CD4-positive, CD25-positive, alpha-beta regulatory T cell (primary cell): ENCODE measurements around the gene BRWD1. TPM values are rescaled to one million over a fixed set of nuclear protein-coding genes. Genes with fewer than 3 reads are reported as not detected.
A peak's percentile ranks its signal among the peaks of the same experiment; 100 is the strongest.

Source experiments
- ATAC-seq, 2 donors: fragments of 150-1000 bp; cut with Tn5 transposase; one replicate each; pipeline ENCODE4 v1.10.0; 2021; ENCODE audit warnings: low read depth in 2 of 2, moderate number of reproducible peaks in 2 of 2, moderate library complexity in 1 of 2
- DNase-seq, 3 donors: peaks; one replicate each; pipeline versions ENCODE4 v3.0.0 to v3.0.0-alpha.2; 2012 to 2022; ENCODE audit warnings: mixed read lengths in 1 of 3
- H3K27ac ChIP-seq: one replicate; pipeline ENCODE4 v1.7.0; 2013; ENCODE audit warnings: mild to moderate bottlenecking, low read length; ENCODE audit not compliant: insufficient read depth, poor library complexity, severe bottlenecking
- H3K27me3 ChIP-seq: one replicate; pipeline ENCODE4 v1.7.0; 2013; ENCODE audit warnings: low read length; ENCODE audit not compliant: control insufficient read depth, insufficient read depth
- H3K36me3 ChIP-seq: one replicate; pipeline ENCODE4 v1.7.0; 2013; ENCODE audit warnings: mild to moderate bottlenecking, low read length, moderate library complexity; ENCODE audit not compliant: control insufficient read depth, insufficient read depth
- H3K4me1 ChIP-seq: 2 replicates; pipeline ENCODE4 v1.7.0; 2013; ENCODE audit warnings: mild to moderate bottlenecking, low read length; ENCODE audit not compliant: insufficient read depth, control insufficient read depth, poor library complexity, severe bottlenecking
- H3K4me3 ChIP-seq: one replicate; pipeline ENCODE4 v1.7.0; 2013; ENCODE audit warnings: low read depth, mild to moderate bottlenecking, low read length, moderate library complexity
- H3K9me3 ChIP-seq, 2 experiments: 1 replicate in 1 of 2; 2 replicates in 1 of 2; pipeline ENCODE4 v1.7.0; 2013; ENCODE audit warnings: low read length in 2 of 2, mild to moderate bottlenecking in 1 of 2, moderate library complexity in 1 of 2; ENCODE audit not compliant: control insufficient read depth in 2 of 2
- H3K27ac Mint-ChIP-seq, 3 donors: one replicate each; pipeline ENCODE4 v1.8.0; 2020 to 2022; ENCODE audit warnings: mild to moderate bottlenecking in 3 of 3, mixed read lengths in 3 of 3, moderate library complexity in 2 of 3
- H3K27me3 Mint-ChIP-seq: one replicate; pipeline ENCODE4 v1.8.0; 2022; ENCODE audit warnings: mild to moderate bottlenecking, mixed read lengths
- H3K36me3 Mint-ChIP-seq: one replicate; pipeline ENCODE4 v1.8.0; 2020; ENCODE audit warnings: mixed read lengths
- H3K4me1 Mint-ChIP-seq, 4 donors: one replicate each; pipeline ENCODE4 v1.8.0; 2020 to 2022; ENCODE audit warnings: mixed read lengths in 4 of 4, mild to moderate bottlenecking in 1 of 4
- H3K4me3 Mint-ChIP-seq, 4 donors: one replicate each; pipeline ENCODE4 v1.8.0; 2020 to 2022; ENCODE audit warnings: mild to moderate bottlenecking in 4 of 4, mixed read lengths in 4 of 4, moderate library complexity in 3 of 4
- H3K9me3 Mint-ChIP-seq, 7 donors: one replicate each; pipeline ENCODE4 v1.8.0; 2020 to 2022; ENCODE audit warnings: mixed read lengths in 7 of 7, mild to moderate bottlenecking in 3 of 7, moderate library complexity in 2 of 7
- polyA plus RNA-seq, 4 donors: library from polyadenylated mRNA; unstranded; fragments of 300-500 nt; fragmentation: Illumina TruSeq; gene quantifications; one replicate each; pipeline ENCODE4 v1.2.3, GENCODE V29; 2021
- total RNA-seq: library from RNA; stranded (reverse); gene quantifications from one replicate; pipeline ENCODE4 v1.2.3, GENCODE V29; 2022

The BRWD1 gene
- total and polyA plus RNA-seq, 5 donors from 2014 or later: 33.9 to 110 (median 42.1) TPM

DNA sequence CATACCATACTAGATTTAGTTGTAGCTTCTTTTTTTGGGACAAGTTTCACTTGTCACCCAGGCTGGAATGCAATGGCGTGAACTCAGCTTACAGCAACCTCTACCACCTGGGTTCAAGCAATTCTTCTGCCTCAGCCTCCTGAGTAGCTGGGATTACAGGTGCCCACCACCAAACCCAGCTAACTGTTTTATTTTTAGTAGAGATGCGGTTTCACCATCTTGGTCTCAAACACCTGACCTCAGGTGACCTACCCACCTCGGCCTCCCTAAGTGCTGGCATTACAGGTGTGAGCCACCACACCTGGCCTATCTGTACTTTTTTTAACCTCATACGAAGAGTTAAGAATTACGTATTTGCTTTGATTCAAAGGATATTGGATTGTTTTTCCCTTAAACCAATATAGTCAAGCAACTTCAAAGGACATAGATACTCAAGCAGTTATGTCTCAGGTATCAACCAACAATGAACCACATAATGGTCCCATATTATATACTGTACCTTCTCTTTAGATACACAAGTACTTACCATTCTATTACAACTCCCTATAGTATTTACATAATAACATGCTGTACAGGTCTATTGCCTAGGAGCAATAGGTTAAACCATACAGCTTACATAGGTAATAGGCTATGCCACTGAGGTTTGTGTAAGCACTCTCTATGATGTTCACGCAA, 28.0 kb upstream of the BRWD1 start:
- Histone ChIP-seq H3K36me3 (peaks cover 37% of the 10 kb centered on the region), H3K9me3 (no peaks in the 10 kb centered on the region), H3K27ac (no peak overlapping the region), H3K4me1 (peaks cover 13% of the 10 kb centered on the region), H3K4me3 (no peak overlapping the region), H3K27me3 (no peaks in the 10 kb centered on the region)
- Mint-ChIP-seq H3K27ac (no peak overlapping the region), H3K27me3 (no peaks in the 10 kb centered on the region), H3K36me3 (peaks cover 36% of the 10 kb centered on the region), H3K4me3 (no peak overlapping the region), H3K4me1 (peaks cover 18 to 26% (median 20%) of the 10 kb centered on the region in 4 donors), H3K9me3 (no peaks in the 10 kb centered on the region)
- ATAC-seq (no peak), DNase-seq (no peak)

DNA sequence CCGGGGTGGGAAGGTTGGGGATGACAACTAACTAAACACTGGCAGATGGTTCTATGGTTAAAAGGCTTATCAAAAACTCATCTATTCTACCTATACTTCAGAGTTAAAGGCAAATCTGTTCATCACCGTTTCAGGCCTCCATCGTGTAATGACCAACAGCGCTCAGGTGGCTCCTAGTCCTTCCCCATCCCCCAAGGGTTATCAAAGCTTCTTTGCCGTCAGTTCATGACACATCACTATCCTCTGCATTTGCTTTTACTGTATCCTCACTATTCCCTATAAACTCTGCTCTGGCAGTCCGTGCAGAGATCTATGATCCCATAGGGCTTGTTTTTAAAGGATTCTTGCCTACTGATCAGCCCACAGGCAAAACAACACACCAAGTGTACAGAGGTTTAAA, 27.3 kb upstream of the BRWD1 start:
- no peak overlapping the region for H3K4me3 ChIP-seq
- no peaks in the 10 kb centered on the region for H3K9me3 ChIP-seq
- Mint-ChIP-seq H3K4me3 (no peak overlapping the region), H3K4me1 (peaks cover 11 to 19% (median 14%) of the 10 kb centered on the region in 4 donors), H3K27me3 (no peaks in the 10 kb centered on the region), H3K36me3 (peaks cover 32% of the 10 kb centered on the region), H3K27ac (peak overlapping the region in 1 of 3 donors; percentile 72), H3K9me3 (no peaks in the 10 kb centered on the region)
- DNase-seq (no peak), ATAC-seq (no peak)
- H3K27me3 ChIP-seq: no peaks in the 10 kb centered on the region
- peaks cover 33% of the 10 kb centered on the region for H3K36me3 ChIP-seq
- H3K4me1 ChIP-seq: peaks cover 7% of the 10 kb centered on the region
- H3K27ac ChIP-seq: no peak overlapping the region

DNA sequence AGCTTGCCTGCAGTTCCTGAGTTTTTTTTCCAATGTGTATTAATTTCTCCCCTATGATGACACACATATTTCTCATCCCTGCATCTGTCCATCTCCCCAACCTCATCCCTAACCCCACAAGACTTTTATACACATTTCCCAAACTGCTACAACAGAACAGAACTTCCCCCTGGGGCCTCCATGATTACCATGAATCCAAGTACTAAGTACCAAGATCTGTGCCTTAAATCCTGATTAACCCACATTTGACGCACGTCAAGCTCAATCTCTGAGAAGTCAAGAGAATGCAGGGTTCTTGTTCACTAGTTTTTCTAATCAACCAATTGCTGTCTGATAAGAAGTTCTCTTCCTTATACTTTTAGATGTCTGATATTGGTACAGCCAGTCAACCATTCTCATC, 25.8 kb upstream of the BRWD1 start:
- Histone ChIP-seq H3K27me3 (no peaks in the 10 kb centered on the region), H3K27ac (no peak overlapping the region), H3K9me3 (no peaks in the 10 kb centered on the region), H3K4me3 (no peak overlapping the region), H3K4me1 (no peaks in the 10 kb centered on the region), H3K36me3 (peaks cover 22% of the 10 kb centered on the region)
- H3K27ac Mint-ChIP-seq: peak overlapping the region in 2 of 3 donors; percentile 12 to 21
- DNase-seq: no peak
- H3K4me3 Mint-ChIP-seq: no peak overlapping the region
- H3K27me3 Mint-ChIP-seq: no peaks in the 10 kb centered on the region
- H3K4me1 Mint-ChIP-seq: peaks cover 0 to 7% (median 5%) of the 10 kb centered on the region in 4 donors
- no peak for ATAC-seq
- H3K9me3 Mint-ChIP-seq: no peaks in the 10 kb centered on the region
- peaks cover 20% of the 10 kb centered on the region for H3K36me3 Mint-ChIP-seq

DNA sequence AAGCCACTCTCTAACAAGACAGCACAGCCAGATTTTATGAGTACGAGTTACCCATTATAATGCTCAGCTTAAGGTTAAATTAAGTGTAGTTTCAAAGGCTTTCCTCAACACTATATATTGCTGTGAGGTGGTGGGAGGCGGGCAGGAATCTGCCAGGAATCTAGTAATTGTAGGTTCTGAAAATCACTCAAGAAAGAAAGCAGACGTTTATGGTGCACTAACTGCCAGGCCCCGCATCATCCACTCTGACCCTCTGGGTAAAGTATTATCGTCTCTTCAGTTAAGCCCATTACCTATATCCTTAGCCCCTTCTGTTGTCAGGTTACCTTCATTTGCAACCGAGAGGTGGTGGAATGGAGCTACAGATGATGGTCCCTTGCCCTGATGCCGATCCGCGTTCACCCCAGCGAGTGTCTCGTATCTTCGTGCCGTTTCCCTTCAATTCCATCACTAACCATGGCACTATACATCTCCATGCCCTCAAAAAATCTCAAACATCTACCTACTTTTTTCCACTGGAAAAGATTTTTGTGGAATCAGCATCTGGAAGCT, 23.1 kb upstream of the BRWD1 start:
- Mint-ChIP-seq H3K4me3 (no peak overlapping the region), H3K4me1 (peaks cover 0 to 2% (median 0%) of the 10 kb centered on the region in 4 donors), H3K36me3 (peaks cover 6% of the 10 kb centered on the region), H3K27ac (no peak overlapping the region), H3K27me3 (peaks cover 7% of the 10 kb centered on the region), H3K9me3 (no peaks in the 10 kb centered on the region)
- H3K4me1 ChIP-seq: no peaks in the 10 kb centered on the region
- DNase-seq (no peak), ATAC-seq (no peak)
- no peak overlapping the region for H3K4me3 ChIP-seq
- no peak overlapping the region for H3K27ac ChIP-seq
- no peaks in the 10 kb centered on the region for H3K9me3 ChIP-seq
- H3K27me3 ChIP-seq: no peaks in the 10 kb centered on the region
- peaks cover 3% of the 10 kb centered on the region for H3K36me3 ChIP-seq

DNA sequence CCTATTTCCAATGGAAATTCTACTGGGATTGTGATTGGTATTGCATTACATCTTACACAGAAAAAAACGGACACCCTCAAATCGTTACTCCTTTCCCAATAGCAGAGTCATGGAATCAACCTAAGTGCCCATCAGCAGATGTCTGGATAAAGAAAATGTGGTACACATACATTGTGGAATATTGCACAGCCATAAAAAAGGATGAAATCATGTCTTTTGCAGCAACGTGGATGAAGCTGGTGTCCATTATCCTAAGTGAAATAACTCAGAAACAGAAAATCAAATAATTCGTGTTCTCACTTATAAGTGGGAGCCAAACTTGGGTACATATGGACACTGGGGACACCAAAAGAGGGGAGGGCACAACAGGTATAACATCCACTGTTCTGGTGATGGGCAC, 21.2 kb upstream of the BRWD1 start:
- Mint-ChIP-seq H3K36me3 (peaks cover 3% of the 10 kb centered on the region), H3K27me3 (peaks cover 7% of the 10 kb centered on the region), H3K27ac (no peak overlapping the region), H3K9me3 (no peaks in the 10 kb centered on the region), H3K4me1 (peaks cover 0 to 2% (median 0%) of the 10 kb centered on the region in 4 donors), H3K4me3 (no peak overlapping the region)
- H3K27ac ChIP-seq: no peak overlapping the region
- no peaks in the 10 kb centered on the region for H3K27me3 ChIP-seq
- H3K4me1 ChIP-seq: no peaks in the 10 kb centered on the region
- ATAC-seq (no peak), DNase-seq (no peak)
- H3K4me3 ChIP-seq: no peak overlapping the region
- H3K9me3 ChIP-seq: no peaks in the 10 kb centered on the region
- no peaks in the 10 kb centered on the region for H3K36me3 ChIP-seq

DNA sequence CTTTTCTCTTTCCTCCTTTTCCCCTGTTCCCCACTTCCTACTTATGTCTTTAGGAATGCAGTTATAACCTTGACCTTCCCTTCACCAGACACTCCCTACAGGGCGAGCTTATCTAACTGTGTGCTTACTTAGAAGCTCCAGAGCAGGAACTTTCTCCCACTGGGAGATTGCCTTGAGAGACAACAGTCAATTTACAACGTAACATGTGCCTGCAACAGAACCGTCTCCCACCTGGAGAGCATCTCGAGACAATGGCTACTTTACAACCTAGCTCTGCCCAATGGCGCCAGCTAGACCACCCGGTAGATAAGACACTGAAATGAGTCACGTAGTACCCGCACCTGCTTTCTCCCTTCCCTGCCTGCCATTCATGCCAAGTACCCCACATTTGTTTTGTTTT, 18.7 kb upstream of the BRWD1 start:
- Histone ChIP-seq H3K4me3 (no peak overlapping the region), H3K9me3 (no peaks in the 10 kb centered on the region), H3K36me3 (no peaks in the 10 kb centered on the region), H3K27me3 (no peaks in the 10 kb centered on the region), H3K27ac (no peak overlapping the region), H3K4me1 (no peaks in the 10 kb centered on the region)
- DNase-seq (no peak), ATAC-seq (no peak)
- Mint-ChIP-seq H3K9me3 (no peaks in the 10 kb centered on the region), H3K27me3 (peaks cover 7% of the 10 kb centered on the region), H3K27ac (no peak overlapping the region), H3K36me3 (no peaks in the 10 kb centered on the region), H3K4me3 (no peak overlapping the region), H3K4me1 (no peaks in the 10 kb centered on the region)

DNA sequence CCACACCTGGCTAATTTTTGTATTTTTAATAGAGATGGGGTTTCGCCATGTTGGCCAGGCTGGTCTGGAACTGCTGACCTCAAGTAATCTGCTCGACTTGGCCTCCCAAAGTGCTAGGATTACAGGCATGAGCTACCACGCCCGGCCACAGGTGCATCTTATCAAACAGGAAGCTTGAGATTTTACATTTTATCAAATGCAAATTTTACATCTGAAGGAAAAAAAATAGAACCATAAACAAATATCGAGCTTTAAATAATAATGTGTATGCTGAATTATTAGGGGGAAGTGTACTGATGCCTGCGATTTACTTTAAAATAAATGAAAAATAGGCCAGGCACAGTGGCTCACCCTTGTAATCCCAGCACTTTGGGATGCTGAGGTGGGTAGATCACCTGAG, 16.6 kb upstream of the BRWD1 start:
- Histone ChIP-seq H3K9me3 (no peaks in the 10 kb centered on the region), H3K4me1 (no peaks in the 10 kb centered on the region), H3K27me3 (no peaks in the 10 kb centered on the region), H3K4me3 (no peak overlapping the region), H3K36me3 (no peaks in the 10 kb centered on the region), H3K27ac (no peak overlapping the region)
- Mint-ChIP-seq H3K4me3 (no peak overlapping the region), H3K36me3 (no peaks in the 10 kb centered on the region), H3K4me1 (no peaks in the 10 kb centered on the region), H3K27ac (no peak overlapping the region), H3K9me3 (no peaks in the 10 kb centered on the region), H3K27me3 (peaks cover 7% of the 10 kb centered on the region)
- DNase-seq: no peak
- ATAC-seq: no peak

DNA sequence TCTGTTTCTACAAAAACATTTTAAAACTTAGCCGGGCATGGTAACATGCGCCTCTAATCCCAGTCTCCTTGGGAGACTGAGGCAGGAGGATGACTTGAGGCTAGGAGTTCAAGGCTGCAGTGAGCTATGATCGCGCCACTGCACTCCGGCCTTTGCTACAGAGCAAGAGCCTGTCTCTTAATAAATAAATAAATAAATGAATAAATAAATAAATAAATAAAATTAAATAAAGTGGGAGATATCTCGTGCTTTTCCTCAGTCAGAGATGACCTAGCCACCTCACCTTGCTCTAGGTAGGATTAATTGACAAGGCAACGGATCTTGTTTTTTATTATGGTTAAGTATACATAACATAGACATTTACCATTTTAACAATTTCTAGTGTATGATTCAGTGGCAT, 14.3 kb upstream of the BRWD1 start:
- Histone ChIP-seq H3K9me3 (no peaks in the 10 kb centered on the region), H3K4me1 (no peaks in the 10 kb centered on the region), H3K27ac (no peak overlapping the region), H3K36me3 (no peaks in the 10 kb centered on the region), H3K4me3 (no peak overlapping the region), H3K27me3 (no peaks in the 10 kb centered on the region)
- ATAC-seq (no peak), DNase-seq (no peak)
- Mint-ChIP-seq H3K27ac (no peak overlapping the region), H3K27me3 (peaks cover 7% of the 10 kb centered on the region), H3K4me1 (no peaks in the 10 kb centered on the region), H3K36me3 (no peaks in the 10 kb centered on the region), H3K9me3 (no peaks in the 10 kb centered on the region), H3K4me3 (no peak overlapping the region)
